CD4-positive, alpha-beta T cell treated with Interleukin-2 at 100 ng/mL for 4 hours (primary cell): ENCODE measurements around the gene CCDC141.

ENCODE experiments used
- DNase-seq: peaks from one replicate; pipeline ENCODE4 v3.0.0-alpha.2; 2020; ENCODE audit warnings: low spot score

Gene CCDC141

DNA sequence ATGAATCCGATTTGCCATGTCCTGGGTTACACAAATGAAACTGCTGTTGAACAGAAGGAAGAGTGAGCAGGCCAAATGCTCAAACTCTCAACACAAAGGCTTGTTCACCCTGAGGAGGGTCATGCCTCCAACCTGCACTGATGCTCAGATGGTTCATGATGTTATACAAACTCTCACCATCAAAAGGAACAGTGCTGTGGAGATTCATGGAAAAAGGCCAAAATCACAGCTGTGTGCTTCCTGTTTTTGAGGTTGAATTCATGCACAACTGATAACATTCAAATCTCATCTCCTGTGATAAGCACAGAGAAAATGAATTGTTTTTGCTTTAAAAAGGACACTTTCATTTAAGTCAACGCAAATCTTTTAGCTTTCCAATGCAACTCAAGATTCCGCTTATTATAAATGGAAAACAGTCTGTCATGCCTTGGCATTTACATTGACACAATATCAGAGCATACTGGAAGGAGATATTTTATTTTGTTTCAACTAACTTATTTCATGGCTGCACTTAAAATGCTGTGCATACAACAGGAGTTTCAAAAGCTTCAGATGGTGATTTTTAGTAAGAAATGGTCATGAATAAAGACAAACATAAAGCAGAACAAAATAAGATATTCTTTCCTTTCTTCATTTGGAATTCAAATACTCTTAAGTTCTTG lies 220.5 kb downstream of the CCDC141 start:
- no peak for DNase-seq

DNA sequence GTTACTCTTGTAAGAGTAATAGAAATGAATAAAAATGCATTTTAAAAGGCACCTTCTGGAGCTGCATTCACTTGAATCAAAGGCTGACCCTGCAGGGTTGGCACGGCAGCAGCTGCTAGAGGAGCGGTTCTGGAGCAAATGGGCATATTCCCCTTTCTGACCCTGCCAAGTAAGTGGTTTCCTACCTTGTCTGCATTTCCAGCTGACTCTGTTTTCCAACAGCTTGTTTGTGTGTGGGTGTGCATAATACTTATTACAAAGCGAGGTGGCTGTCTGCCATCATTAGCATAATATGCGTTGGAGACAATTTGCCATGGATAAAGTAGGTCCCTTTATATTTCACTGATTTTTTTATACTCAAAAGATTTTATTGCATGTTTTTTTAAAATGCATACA lies 221.5 kb downstream of the CCDC141 start:
- DNase-seq = no peak

DNA sequence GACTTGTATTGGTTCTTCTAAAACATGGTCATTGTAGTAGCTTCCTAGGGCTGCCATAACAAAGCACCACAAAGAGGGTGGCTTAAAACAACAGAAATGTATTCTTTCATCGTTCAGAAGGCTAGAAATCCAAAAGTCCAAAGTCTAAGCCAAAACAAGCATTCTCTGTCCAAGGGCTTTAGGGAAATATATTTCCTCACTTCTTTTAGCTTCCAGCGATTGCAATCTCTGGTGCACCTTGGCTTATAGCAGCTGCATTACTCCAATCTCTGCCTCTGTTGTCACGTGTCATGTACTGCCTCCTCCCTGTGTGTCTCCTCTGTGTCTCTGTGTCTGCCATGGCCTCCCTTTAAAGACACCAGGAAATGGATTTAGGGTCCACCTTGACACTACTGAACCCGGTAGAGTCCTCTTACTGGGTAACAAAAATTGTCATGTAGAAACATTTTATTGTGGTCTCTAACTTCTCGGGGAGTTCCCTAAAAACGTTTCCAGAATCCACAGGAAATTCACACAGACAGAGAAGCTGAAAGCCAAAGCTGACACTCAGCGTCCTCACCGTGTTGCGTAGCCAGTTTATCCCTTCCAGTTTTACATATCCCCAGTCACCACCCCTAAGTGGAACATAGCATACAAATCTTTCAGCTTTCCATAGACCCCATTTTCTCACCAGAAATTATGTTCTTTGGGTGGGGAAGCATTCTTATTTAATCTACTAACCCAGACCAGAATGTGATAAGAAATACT lies 222.0 kb downstream of the CCDC141 start:
- no peak for DNase-seq

DNA sequence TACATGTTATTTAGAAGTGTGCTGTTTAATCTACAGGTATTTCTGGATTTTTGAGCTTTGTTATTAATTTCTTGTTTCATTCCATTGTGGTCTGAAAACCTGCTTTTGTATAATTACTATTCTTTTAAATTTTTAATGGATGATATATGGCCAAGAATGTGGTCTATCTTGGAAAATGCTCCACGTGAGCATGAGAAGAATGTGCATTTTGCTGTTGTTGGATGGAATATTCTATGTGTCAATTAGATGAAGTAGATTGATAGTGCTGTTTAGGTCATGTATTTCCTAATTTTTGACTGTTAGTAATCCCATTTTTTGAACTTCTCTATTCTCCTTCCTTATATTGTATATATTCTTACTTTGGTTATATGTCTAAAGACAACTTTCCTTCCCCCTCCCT lies 222.8 kb downstream of the CCDC141 start:
- no peak for DNase-seq

DNA sequence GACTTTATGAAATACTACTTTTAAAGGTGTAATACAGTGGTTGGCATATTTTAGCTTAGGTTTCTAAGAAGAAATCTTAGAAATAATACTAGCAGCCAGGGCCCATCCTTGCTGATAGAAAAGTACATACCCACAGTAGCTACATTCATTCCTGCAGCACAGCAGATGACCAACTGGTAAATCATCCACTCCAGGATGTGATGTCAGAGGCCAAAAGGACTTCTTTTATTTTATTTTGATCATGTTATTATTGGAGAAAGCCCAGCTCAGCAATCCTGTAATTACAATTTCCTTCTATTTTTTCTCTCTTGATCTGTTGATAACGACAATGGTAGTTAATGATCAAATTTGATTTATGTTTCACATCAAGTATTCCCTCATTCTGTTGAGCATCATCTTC lies 224.8 kb downstream of the CCDC141 start:
- no peak for DNase-seq

DNA sequence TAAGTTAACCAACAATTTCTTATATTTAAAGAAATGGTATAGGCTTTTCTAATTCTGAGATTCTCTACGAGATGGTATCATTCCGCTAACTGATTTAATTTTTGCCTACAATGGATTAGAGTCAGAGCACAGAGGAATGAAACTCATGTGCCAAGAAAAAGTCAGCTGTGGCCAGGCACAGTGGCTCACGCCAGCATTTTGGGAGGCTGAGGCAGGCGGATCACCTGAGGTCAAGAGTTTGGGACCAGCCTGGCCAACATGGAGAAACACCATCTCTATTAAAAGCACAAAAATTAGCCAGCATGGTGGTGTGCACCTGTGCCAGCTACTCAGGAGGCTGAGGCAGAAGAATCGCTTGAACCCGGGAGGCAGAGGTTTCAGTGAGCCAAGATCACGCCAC lies 225.8 kb downstream of the CCDC141 start:
- no peak for DNase-seq

DNA sequence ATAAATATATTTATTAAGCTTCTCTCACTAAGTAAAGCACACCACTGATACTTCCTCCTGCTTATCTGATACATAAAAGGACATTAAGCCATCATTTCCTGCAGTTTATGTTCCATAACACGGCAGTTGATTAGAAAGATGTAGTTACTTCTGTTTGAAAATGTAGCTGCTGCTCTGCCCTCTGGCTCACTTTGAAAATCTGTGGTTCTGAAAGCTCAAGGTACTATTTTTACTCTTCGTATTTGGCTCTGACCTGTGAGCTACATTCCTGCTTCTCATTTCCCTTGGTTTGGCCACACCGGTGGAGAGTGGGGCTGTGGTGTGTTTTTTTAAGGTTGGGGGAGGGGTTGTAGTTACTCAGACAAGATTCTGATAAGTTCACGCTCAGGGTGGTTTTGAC lies 229.9 kb downstream of the CCDC141 start:
- no peak for DNase-seq

DNA sequence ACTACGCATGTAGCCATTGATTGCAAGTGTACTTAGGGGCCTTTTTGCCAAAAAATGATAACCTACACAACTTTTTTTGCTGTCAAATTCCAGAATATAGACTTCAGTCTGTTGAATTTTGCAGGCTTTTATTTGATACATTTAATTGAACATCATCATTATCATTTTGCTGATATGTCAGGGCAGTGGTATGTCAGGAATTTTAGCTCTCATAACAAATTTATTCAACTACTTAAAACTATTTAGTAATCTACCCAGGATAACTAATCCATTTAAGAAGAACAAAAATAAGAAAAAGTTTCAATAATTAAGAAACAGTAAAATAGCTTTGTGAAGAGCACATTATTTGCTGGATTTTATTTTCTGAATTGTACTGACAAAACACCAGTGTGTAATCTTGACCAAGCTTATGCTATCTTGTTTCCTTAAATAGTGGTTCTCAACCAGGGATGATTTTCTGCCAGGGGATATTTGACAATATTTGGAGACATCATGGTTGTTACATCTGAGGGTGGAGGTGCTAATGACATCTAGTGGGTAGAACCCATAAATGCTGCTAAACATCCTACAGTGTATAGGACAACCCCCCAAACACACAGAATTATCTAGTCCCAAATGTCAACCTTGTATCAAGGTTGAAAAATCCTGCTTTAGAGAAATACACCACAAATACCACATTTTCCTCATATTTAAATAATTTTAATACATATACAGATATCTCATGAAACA lies 230.6 kb downstream of the CCDC141 start:
- no peak for DNase-seq

DNA sequence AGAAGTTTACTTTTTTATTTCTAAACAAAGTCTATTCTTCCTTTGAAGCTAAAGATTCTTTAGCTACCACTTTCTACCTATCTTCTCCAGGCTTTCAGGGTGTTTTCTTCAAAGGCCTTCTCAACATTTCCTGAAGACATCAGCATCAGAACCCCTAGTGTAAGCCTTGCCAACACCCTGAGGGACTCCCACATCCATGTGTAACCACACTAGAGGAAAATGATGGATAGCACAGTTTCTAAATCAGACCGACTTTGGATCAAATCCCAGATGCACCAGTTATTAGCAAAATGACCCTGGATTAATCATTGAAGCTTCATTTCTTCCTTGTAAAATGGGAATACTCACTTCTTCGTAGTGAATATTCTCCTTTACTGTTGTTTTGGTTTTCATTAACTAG lies 238.0 kb downstream of the CCDC141 start:
- no peak for DNase-seq

DNA sequence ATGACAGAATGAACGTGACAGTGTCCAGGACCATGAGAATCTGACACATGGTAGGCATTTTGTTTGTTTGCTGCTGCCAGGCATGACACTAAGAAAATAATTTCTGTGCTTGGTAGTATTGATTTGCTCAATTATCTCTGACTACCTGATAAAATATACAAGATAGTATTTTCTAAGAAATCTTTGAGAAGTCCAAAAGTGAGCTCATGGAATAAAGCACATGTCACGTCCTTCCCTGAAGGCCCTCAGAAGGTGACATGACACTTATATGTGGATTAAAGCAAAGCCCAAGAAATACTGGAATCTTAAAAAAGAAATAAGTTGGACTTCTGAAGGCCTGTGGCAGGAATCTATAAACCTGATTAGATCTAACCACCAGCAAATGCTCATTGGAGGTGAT lies 238.9 kb downstream of the CCDC141 start:
- DNase-seq = no peak

DNA sequence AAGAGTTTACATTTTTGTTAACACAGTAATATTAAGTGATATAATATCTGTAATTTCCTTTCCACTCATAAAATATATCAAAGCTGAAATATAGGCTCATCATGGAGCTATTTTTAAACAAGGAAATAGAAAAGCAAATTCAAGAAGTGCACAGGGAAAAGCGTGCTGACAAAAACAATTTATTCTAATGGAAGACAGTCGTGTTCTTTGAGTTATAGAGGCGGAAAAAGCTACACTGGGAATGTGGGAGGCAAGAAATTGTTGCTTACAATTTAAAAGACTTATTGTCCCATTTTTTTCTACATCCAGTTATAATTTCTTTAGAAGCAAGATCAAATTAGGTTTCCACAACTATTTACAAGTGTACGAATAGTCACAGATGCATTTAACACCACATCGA lies 239.5 kb downstream of the CCDC141 start:
- no peak for DNase-seq

DNA sequence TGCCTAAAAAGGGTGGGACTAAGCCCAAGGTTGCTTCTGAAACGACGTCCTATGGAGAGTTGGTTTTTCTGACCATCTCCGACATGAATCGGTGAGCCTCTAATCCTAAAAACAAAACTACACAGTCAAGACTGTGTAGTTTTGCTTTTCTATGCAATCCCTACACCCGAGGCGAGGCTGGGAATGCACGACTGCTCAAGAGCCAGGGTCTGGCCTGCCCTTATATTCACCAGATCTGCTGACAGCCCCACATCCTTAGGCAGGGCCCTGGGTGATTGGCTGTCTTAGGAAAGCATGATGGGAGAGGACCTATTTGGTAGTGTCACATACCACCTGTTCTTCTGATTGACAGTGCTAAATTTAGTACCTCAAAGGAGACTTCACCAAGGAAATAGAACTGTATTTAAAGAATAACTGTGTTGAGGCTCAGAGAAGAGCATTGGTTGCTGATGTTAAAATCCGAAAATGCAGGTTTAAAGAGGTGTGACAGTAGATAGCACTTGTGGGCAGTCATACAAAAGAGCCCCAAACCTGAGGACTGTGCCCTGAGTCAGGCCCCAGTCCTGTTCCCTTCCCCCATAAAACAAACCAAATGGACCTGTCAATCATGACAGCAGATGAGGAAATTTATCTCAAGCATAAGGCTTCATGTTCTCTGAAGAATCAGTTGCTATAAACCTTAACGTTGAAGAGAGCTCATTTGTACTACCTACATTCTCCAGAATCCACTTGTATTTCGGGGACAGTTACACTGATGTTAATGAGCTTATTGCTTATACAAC lies 242.5 kb downstream of the CCDC141 start, which contains the start of gene TTN:
TTN (minus strand) TSS at position 197 of the 782 bp plus-strand sequence. CDS start 2,781 bp downstream, outside the sequence.
- DNase-seq = no peak

DNA sequence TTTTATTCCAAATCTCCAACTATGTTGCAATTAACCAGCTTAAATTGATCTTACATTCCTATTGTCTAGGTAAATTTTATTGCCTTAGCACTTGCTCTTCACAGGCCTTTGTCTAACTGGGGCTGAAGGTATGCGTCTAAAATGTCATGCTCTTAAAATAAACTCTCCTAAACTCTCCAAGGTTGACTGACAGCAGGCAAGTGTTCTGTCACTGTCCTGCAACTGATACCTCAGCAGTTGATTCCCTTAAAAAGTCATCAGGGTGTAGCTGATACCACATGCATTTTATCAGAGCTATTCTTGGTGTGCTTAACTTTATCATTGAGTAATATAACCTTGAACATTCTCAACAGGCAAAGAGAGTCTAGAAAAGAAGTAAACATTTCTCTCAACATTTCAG lies 243.4 kb downstream of the CCDC141 start:
- DNase-seq = no peak

DNA sequence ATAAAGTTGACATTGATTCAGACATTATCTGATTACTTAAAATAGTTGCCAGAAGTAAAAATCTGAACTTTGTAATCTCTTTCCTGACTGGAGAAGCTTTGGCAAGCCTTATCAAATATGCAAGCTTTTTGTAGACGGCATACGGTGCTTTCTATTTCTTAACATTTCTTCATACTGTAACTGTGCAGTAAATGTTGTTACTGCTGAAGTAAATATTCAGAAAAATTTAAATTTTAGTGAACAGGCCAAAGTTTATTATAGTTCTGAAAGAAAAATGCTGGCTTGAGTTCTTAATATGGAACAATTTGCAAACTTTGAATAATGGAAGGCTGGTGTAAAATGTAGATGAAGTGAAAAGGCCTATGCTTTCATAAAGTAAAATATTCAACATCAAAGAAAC lies 244.5 kb downstream of the CCDC141 start:
- no peak for DNase-seq

DNA sequence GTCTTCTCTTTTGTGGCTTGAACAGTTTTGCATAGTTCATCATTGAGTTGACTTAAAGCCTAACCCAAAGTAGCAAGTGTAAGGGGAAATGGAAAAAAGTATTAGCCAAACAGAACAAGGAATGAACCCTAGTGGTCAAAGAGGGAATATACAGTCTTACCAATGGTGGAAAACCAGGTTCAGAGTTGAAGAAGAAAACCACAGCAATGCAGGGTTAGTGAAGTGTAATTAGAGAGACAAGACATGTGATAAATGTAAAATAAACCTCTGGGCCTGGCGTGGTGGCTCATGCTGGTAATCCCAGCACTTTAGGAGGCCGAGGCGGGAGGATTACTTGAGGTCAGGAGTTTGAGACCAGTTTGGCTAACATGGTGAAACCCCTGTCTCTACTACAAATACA lies 245.1 kb downstream of the CCDC141 start:
- no peak for DNase-seq

DNA sequence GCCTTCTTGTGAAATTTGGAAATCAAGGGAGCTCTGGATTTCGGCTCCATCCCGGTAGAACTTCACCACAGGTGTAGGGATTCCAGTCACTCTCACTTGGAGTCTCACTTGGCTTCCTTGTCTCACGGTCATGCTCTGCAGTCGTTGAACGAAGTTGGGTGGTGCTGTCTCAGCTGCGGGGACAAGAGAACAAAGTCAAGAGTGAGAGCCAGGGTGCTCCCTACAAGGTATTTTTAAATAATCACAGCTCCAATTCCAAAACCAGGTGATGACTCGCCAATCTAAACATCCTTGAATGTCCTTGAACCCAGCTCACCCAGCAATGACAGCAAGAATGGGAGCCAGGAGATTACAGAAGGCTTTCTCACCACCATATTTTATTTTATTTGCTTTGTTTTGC lies 249.4 kb downstream of the CCDC141 start:
- no peak for DNase-seq

DNA sequence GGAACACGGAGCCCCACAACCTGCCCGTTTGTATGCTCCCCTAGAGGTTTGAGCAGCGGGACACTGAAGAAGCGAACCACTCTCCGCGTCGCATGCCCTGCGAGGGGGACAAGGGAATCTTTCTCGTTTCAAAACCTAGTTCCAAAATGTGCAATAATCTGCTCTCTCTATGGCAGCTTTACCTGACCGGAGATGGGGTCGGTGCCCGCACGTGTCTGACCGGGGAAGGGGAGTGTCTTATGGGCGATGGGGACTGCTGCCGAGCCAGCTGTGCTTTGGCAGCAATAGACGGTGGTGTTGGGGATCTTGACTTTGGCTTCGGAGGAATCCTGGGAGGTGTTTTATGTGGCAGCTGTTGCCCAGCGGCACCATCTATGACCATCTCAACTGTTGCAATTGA lies 250.6 kb downstream of the CCDC141 start:
- no peak for DNase-seq

DNA sequence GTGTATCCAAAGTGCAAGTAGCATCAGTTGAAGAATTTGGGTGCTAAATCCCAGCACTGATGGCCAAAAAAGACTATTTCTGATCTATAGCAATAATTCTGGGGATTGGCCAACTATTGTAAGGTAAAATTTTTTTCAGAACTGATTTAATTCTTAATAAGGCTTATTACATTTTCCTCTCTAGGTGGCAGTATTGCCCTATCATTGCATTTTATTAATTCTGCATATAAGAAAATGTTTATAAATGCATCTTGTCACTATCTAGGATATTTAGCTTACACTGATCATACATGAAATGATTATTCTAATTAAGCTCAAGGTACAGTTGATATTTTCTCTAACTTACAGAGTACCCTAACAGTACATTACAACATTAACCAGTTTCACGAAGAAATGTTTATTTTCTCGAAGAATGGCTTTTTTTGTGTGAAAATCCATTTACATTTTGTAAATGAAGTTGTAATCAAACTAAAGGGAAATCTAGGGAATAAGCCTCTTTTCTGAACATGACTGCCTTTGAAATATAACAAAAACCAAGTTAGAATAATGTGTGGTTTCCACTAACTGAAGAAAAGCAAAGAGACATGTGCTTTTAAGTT lies 253.8 kb downstream of the CCDC141 start:
- peak; percentile 16 for DNase-seq

DNA sequence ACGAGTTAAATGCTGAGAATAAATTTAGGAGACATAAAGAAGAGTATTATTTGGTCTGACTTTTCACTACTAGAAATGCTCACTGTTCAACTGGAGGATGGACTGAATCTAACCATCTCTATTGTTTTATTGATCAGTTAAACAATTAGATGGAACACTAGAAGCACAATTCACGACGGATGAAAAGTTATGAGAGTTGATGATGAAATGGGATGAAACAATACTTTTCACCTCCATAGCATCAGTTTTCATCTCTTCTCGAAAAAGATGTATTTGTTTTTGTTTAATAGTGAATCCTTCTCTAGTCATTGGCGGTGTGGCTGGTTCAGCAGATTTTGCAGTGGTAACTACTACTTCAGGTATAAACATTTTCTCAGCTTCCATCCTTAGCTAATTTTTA lies 262.0 kb downstream of the CCDC141 start:
- no peak for DNase-seq

DNA sequence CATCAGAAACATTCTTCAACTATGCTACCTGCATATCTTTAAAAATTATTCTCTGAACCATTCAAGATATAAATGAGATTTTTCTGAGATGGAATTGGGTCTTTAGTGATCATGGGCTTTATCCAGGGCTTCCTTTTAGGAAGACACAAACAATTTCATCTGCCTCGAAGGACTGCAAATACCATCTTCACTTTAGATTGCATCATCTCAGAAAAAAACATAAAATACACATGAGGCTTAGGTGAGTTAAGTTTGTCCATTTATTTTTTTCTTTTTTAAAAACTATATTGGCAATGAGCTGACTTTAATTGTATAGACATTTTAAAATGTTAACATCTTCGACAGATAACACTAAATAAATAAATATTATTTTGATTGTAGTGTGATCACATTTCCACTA lies 262.8 kb downstream of the CCDC141 start:
- no peak for DNase-seq

DNA sequence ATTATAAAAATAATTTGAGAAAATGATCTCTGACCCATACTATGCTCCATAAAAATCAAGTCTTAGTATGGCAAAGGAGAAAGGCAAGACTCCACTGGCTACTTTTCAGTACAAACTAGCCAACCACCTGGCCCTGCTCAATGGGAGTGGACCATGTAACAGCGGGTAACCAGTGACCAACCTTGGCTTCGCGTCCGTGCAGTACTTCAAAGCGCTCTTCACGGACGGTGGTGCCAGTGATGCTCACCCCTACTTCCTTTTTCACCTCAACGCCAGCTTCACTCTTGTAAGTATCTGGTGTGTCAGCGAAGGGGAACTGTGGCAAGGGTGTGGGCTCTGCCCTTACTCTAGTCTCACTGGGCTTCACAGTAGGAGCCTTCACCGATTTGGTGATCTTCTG lies 266.0 kb downstream of the CCDC141 start:
- DNase-seq = no peak

DNA sequence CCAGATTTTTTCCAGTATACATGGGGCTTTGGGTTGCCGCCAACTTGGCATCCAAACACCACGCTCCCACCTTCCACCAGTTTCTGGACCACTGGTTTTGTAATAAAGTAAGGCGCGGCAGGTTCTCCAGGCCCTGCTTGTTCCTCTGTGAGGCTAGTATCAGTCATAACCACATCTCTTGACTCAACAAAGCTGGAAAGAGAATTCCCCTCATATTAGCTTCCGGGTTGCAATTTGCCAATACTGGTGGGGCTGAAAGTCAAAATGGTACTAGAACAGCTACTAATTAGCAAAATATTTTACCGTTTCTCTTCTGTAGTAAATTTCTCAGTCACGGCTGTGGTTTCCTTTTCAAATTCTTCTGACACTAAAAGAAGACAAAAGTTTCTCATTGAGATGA lies 267.7 kb downstream of the CCDC141 start:
- no peak for DNase-seq
